ENCODE results near the gene GNS. TPM values are rescaled to one million over a fixed set of nuclear protein-coding genes. Genes with fewer than 3 reads are reported as not detected.

The GNS gene
- total RNA-seq, 1 experiment from 2014 or later: 62.5 TPM

- no peak for DNase-seq (ENCODE audit: low read depth)
These were observed 84.8 kb downstream of the GNS start for GRCh38 chr12:64674367-64674922.

DNA sequence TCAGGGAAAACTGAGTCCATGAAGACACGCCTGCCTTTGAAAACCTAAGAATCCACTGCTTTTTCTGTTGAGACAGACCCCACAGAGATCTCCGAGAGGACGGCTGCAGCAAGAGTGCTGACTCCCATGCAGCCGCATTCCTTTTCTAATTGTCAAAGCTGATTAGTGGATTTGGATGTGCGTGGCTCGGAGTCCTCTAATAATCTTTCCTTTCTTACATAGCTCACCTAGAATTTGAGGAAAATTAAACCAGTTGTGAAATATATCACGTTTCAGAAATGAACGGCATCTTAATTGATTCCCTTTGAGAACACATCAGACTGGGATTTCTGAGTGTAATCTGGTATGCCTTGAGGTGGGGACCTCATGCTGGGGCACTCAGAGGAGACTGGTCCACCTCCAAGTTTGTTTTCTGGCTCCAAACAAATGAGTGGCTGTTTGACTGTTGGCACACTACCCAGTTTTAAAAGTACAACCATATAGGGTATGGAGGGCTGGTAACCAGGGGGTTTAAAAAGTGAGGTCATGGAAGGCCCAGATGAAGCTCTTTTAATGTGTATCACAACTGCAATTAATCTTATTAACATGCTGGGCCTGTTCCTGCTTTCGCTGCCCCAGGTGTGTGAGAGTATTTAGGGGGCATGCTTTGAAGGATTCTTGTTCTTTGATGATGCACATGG is 85.6 kb downstream of the GNS start:
- DNase-seq (ENCODE audit: low read depth): peak; percentile 40

- DNase-seq (ENCODE audit: low read depth): peak; percentile 79
These were observed 86.2 kb downstream of the GNS start for GRCh38 chr12:64672925-64673409.

GRCh38 chr12:64671681-64672080 is 87.5 kb downstream of the GNS start:
- no peak for DNase-seq (ENCODE audit: low read depth)

DNA sequence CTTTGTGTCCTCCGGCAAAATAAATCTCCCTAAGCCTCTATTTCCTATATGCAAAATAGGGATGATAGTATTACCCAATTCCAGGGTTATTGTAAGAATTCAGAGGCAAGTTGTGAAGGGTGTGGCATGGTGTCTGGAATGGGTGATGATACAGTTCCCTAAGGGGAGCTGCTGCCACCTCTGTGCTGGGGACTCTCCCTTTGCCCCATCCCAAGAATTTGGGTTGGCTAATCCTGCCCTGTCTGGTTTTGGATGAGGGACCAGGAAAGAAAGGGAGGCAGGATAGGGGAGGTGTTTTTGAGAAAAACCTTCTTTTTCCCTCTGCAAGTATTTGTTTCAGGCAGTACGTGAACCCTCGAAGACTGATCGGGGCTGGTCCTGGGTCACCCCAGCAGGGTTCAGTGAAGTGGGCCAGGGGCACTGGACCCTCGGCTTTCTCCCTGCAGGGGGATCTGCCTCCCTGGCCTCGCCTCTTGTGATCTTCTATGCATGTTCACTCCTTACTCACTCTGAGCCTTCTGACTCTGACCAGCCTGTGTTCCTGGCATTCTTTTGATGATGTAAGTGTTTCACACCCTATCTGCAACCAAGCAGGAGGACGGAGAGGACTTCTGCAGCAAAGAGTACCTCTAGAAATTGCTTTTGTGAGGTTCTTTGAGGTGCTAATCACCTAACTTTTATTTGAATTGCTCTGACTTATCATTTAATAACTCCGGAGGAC is 88.1 kb downstream of the GNS start:
- DNase-seq (ENCODE audit: low read depth): peak; percentile 32

DNA sequence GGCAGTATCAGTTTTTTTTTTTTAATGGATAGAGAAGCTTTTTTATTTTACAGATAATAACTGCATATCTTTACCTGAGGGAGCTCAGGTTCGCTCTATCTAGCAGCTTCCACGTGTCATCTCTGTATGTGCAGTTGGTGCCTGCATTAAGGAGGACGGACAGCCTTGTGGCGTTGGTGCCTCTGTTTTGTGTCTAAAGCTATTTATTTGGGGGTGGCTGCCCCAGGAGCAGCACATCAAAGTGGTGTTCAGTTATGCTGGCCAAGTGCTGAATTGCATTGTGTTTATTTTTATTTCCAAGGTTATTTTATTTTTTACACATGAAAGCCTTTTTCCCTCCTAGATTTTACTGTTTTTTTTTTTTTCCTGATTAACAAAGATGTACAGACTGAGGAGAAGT is 89.2 kb downstream of the GNS start:
- no peak for DNase-seq (ENCODE audit: low read depth)

DNA sequence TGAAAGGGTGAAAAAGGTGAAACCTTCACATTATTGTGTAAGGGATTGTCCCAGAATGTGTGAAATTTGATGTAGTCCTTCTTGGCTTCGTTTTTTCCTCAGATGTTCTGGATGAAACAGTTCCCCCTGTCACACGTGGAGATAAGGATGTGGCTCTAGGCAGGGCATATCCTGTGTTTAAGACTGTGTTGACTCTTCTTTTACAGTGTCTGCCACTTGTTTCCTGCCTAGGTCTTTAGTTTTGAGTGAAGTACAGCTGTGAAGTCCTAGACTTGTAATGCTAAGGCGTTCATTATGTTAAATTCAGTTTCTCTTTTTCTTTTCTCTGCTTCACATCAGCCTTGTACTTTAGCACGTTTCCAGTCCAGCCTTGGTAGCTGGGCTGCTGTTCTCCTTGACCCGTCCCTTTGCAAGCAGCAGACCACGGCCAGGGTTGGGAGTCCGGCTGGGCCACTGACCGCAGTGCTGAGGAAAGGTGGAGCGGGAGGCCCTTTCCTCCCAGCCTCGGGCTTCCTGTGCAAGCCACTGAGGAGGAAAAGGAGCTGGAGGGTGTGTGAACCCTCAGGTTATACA is 89.8 kb downstream of the GNS start:
- peak; percentile 34 for DNase-seq (ENCODE audit: low read depth)

- DNase-seq (ENCODE audit: low read depth): no peak
These were observed 91.4 kb downstream of the GNS start for GRCh38 chr12:64667793-64668192.

- no peak for DNase-seq (ENCODE audit: low read depth)
These were observed 92.9 kb downstream of the GNS start for GRCh38 chr12:64666054-64666914.

DNA sequence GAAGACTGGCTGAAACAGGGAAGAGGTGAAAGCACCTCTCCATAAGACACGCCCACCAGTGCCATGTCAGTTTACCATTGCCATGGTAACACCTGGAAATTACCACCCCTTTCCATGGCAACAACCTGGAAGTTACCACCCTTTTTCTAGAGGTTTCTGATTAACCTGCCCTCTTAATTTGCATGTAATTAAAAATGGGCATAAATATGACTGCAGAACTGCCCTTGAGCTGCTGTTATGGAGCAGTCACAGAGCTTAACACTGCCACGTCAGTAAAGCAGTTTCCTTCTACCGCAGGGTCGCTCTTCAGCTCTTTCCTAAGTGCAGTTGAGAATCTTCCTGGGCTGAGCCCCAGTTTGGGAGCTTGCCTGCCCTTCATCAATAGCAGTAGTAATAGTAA is 93.7 kb downstream of the GNS start:
- no peak for DNase-seq (ENCODE audit: low read depth)

Other genes starting within 250 kb of the GNS start
- 12.4 and 15.2 TPM in 2 replicates for gene RASSF3, start 148.9 kb downstream of the GNS start, total RNA-seq (2014; rRNA removed; shearing (Covaris generic))
- 0.20 TPM in 1 of 2 replicates, not detected in the other for gene TBC1D30, start 65.2 kb upstream of the GNS start, total RNA-seq (2014; rRNA removed; shearing (Covaris generic))

Measured in RPMI7951 (cell line).